GM13976 (cell line): ENCODE data around the gene PPP1R3A.

Experiments
- DNase-seq: peaks from one replicate; pipeline ENCODE4 v3.0.0; 2012; ENCODE audit warnings: low spot score
- CTCF ChIP-seq: IDR thresholded peaks from 2 replicates; pipeline ENCODE4 v1.5.1; 2012; ENCODE audit warnings: borderline replicate concordance, mild to moderate bottlenecking; ENCODE audit not compliant: insufficient read depth; ENCODE audit errors: extremely low read depth, missing control alignments, control extremely low read depth
- in situ Hi-C: fragments of 300-500 bp; cut with MboI; formaldehyde crosslinking; loops from one replicate; pipeline ENCODE4 v1.12.0; 2022; ENCODE audit warnings: low sequenced_read_pairs, mixed read lengths, inconsistent platforms; ENCODE audit not compliant: unreplicated experiment

PPP1R3A gene

GRCh38 chr7:113890331-113891030 lies 28.3 kb downstream of the PPP1R3A start:
- in situ Hi-C loops, result no loop called here
- no peak for TF ChIP-seq CTCF
- no peak for DNase-seq

- no peak for DNase-seq
- no peak for TF ChIP-seq CTCF
- in situ Hi-C loops, result no loop called here
These were observed 35.7 kb downstream of the PPP1R3A start for GRCh38 chr7:113883096-113883495.

- TF ChIP-seq CTCF, result no peak
- in situ Hi-C loops, result no loop called here
- DNase-seq, result no peak
These were observed 38.2 kb downstream of the PPP1R3A start for GRCh38 chr7:113880559-113880958.

- DNase-seq, result no peak
- TF ChIP-seq CTCF, result no peak
- in situ Hi-C loops, result no loop called here
These were observed 40.3 kb downstream of the PPP1R3A start for GRCh38 chr7:113878394-113878992.

- TF ChIP-seq CTCF, result no peak
- no peak for DNase-seq
- in situ Hi-C loops, result no loop called here
These were observed 43.6 kb downstream of the PPP1R3A start for GRCh38 chr7:113875224-113875623.

GRCh38 chr7:113873554-113874151 lies 45.2 kb downstream of the PPP1R3A start:
- no peak for TF ChIP-seq CTCF
- no peak for DNase-seq
- in situ Hi-C loops, result no loop called here

GRCh38 chr7:113872981-113873380 lies 45.8 kb downstream of the PPP1R3A start:
- no peak for DNase-seq
- in situ Hi-C loops, result no loop called here
- no peak for TF ChIP-seq CTCF
